Transverse colon (tissue), 4 donors: Measurements from ENCODE around the gene SHC2. TPM values are rescaled to one million over a fixed set of nuclear protein-coding genes. Genes with fewer than 3 reads are reported as not detected.

Source experiments
- DNase-seq: peaks from one replicate; pipeline ENCODE4 v3.0.0-alpha.2; 2019
- H3K27ac ChIP-seq, 4 donors: fragments of 200-600 bp; sonication (generic); 2 replicates each; pipeline ENCODE4 v1.5.1; 2016 to 2018; ENCODE audit warnings: inconsistent platforms in 4 of 4
- H3K27me3 ChIP-seq: fragments of 200-600 bp; sonication (generic); 2 replicates; pipeline ENCODE4 v1.5.1; 2017; ENCODE audit warnings: inconsistent platforms
- H3K36me3 ChIP-seq, 4 donors: fragments of 200-600 bp; sonication (generic); 2 replicates each; pipeline ENCODE4 v1.5.1; 2017 to 2019; ENCODE audit warnings: inconsistent platforms in 4 of 4
- H3K4me1 ChIP-seq, 4 donors: fragments of 200-600 bp; sonication (generic); 2 replicates each; pipeline ENCODE4 v1.5.1; 2017 to 2020; ENCODE audit warnings: inconsistent platforms in 4 of 4
- H3K4me3 ChIP-seq, 4 donors: fragments of 200-600 bp; sonication (generic); 1 replicate in 1 of 4; 2 replicates in 3 of 4; pipeline versions ENCODE4 v1.5.1 to v1.6.1; 2017 to 2019; ENCODE audit warnings: inconsistent platforms in 4 of 4
- H3K9me3 ChIP-seq, 2 donors: fragments of 200-600 bp; sonication (generic); 2 replicates each; pipeline ENCODE4 v1.5.1; 2017 to 2019; ENCODE audit warnings: inconsistent platforms in 2 of 2
- CTCF ChIP-seq, 5 experiments: fragments of 200-600 bp in 3 of 5; fragments of 450-650 bp in 2 of 5; sonication (generic) in 3 of 5; IDR thresholded peaks; 1 replicate in 2 of 5; 2 replicates in 3 of 5; pipeline ENCODE4 v1.5.1; 2016 to 2017; ENCODE audit warnings: antibody characterized with exemption in 5 of 5, inconsistent platforms in 3 of 5, mild to moderate bottlenecking in 2 of 5, moderate library complexity in 1 of 5
- EP300 ChIP-seq: sonication (generic); formaldehyde crosslinking; IDR thresholded peaks from one replicate; pipeline ENCODE4 v1.6.1; 2017; ENCODE audit warnings: antibody characterized with exemption, low read depth
- POLR2A ChIP-seq: fragments of 450-650 bp; IDR thresholded peaks from one replicate; pipeline ENCODE4 v1.6.1; 2016; ENCODE audit warnings: antibody characterized with exemption, mild to moderate bottlenecking, moderate library complexity
- POLR2AphosphoS5 ChIP-seq, 3 donors: sonication (generic); formaldehyde crosslinking; IDR thresholded peaks; one replicate each; pipeline ENCODE4 v1.6.1; 2016; ENCODE audit warnings: antibody characterized with exemption in 3 of 3
- WGBS, 2 donors: methylation state at CpG; one replicate each; pipeline ENCODE4 v1.1.5; 2018; ENCODE audit warnings: low coverage in 1 of 2; 5-methylcytosine and 5-hydroxymethylcytosine counted together
- in situ Hi-C, 4 donors: fragments of 200-750 bp; cut with MboI; loops; one replicate each; pipeline versions ENCODE4 v1.15.0 to v1.15.1; 2017; ENCODE audit warnings: low sequenced_read_pairs in 3 of 4, low pct_ligation_motif_present in 1 of 4, low pct_unique_long_range_greater_than_20kb in 1 of 4
- intact Hi-C: fragments of 100-400 bp; cut with DNase I; formaldehyde crosslinking; loops from one replicate; pipeline ENCODE4 v1.15.1; 2023; ENCODE audit warnings: low total_unique reads
- total RNA-seq, 4 donors: library from RNA; depleted of rRNA; stranded (reverse); fragments of >200 nt; gene quantifications; one replicate each; pipeline ENCODE4 v1.1.0, GENCODE V29; 2016

SHC2 gene
- total RNA-seq, 4 donors from 2014 or later: 6.3 to 30.3 (median 11.1) TPM

DNA sequence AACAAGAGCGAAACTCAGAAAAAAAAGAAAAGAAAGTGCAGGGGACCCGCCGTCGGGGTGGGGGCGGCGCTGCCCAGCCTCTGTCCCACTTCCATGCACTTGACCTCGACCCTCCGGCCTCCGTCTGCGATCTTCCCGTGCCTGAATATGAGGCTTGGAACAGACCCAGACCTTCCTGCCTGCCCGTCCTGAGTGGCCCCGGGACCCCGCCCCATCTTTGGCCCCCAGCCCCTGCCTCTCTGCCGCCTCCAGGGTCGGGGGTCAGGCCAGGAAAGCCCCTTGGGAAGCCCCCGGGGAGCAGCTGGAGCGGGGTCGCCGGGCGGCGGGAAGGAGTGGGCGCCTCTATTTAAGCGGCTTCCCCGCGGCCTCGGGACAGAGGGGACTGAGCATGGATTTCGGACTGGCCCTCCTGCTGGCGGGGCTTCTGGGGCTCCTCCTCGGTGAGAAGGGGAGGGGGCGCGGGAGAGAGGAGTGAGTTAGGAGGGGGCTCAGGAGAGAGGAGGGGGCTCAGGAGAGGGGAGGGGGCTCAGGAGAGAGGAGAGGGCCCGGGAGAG lies 35.4 kb upstream of the SHC2 start, which contains the start of gene MADCAM1:
Gene MADCAM1, plus strand, starts transcription at position 375 of the 554 bp plus-strand sequence. Its CDS starts 14 bp downstream, at position 389.
- no peak for DNase-seq
- Histone ChIP-seq H3K4me3 (peak within 1 kb of the TSS in 1 of 4 donors; percentile 29), H3K4me1 (peaks cover 0 to 21% (median 12%) of the 10 kb centered on the region in 4 donors), H3K9me3 (no peaks in the 10 kb centered on the region), H3K27me3 (peaks cover 46% of the 10 kb centered on the region), H3K27ac (no peak within 1 kb of the TSS), H3K36me3 (no peaks in the 10 kb centered on the region)
- 25 to 28% methylated on average over 10 to 31 of the region's 33 CpGs for WGBS, 2 donors
- in situ Hi-C loops (no loop called here), intact Hi-C loops (no loop called here)
- no peak for TF ChIP-seq POLR2A
- no peak for TF ChIP-seq CTCF (IDR thresholded peaks at IDR 0.05)
- TF ChIP-seq EP300: no peak
- no peak for TF ChIP-seq POLR2AphosphoS5 (IDR thresholded peaks at IDR 0.05)

DNA sequence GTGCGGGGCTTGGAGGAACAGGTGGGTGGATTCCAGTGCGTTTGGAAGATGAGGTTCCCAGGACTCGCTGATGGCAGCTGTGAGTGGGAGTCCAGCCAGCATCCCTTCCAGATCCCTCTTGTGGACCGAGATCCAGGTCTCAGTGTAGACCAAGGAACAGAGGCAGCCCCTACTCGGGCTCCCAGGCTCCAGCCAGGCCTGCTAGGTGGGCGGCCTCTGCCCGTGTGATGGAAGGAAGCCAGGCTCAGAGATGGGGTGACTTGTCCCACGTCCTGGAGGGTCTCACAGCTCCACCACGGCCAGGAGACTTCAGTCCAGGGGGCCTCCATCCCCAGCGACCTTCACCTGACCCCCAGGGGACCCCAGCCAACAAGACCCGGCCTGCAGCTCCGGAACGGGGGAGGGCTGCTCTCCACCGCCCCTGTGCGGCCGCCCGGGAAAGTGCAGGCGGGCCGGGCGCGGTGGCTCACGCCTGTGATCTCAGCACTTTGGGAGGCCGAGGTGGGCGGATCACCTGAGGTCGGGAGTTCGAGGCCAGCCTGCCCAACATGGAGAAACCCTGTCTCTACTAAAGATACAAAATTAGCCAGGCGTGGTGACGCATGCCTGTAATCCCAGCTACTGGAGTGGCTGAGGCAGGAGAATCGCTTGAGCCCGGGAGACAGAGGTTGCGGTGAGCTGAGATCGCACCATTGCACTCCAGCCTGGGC lies 34.7 kb upstream of the SHC2 start:
- TF ChIP-seq POLR2AphosphoS5 (IDR thresholded peaks at IDR 0.05) (no peak), POLR2A (no peak), EP300 (no peak), CTCF (IDR thresholded peaks at IDR 0.05) (peak; percentile 62 to 85 (median 73))
- intact Hi-C loops (no loop called here), in situ Hi-C loops (no loop called here)
- WGBS, 2 donors: 23 to 62% methylated on average over 6 to 31 of the region's 32 CpGs
- no peak overlapping the region for H3K4me3 ChIP-seq
- H3K27me3 ChIP-seq: peaks cover 46% of the 10 kb centered on the region
- no peak overlapping the region for H3K27ac ChIP-seq
- no peaks in the 10 kb centered on the region for H3K9me3 ChIP-seq
- peaks cover 0 to 23% (median 12%) of the 10 kb centered on the region in 4 donors for H3K4me1 ChIP-seq
- DNase-seq: no peak
- no peaks in the 10 kb centered on the region for H3K36me3 ChIP-seq

GRCh38 chr19:495081-495401 lies 34.2 kb upstream of the SHC2 start:
- H3K9me3 ChIP-seq: no peaks in the 10 kb centered on the region
- in situ Hi-C loops (no loop called here), intact Hi-C loops (no loop called here)
- H3K4me3 ChIP-seq: no peak overlapping the region
- H3K36me3 ChIP-seq: no peaks in the 10 kb centered on the region
- peaks cover 44% of the 10 kb centered on the region for H3K27me3 ChIP-seq
- WGBS, 2 donors: 72% methylated on average over 8 of the region's 10 CpGs; no CpG with 5 or more reads in 1 of the 2 donors
- no peak for DNase-seq
- H3K4me1 ChIP-seq: peaks cover 0 to 24% (median 12%) of the 10 kb centered on the region in 4 donors
- no peak overlapping the region for H3K27ac ChIP-seq
- TF ChIP-seq CTCF (IDR thresholded peaks at IDR 0.05): no peak

DNA sequence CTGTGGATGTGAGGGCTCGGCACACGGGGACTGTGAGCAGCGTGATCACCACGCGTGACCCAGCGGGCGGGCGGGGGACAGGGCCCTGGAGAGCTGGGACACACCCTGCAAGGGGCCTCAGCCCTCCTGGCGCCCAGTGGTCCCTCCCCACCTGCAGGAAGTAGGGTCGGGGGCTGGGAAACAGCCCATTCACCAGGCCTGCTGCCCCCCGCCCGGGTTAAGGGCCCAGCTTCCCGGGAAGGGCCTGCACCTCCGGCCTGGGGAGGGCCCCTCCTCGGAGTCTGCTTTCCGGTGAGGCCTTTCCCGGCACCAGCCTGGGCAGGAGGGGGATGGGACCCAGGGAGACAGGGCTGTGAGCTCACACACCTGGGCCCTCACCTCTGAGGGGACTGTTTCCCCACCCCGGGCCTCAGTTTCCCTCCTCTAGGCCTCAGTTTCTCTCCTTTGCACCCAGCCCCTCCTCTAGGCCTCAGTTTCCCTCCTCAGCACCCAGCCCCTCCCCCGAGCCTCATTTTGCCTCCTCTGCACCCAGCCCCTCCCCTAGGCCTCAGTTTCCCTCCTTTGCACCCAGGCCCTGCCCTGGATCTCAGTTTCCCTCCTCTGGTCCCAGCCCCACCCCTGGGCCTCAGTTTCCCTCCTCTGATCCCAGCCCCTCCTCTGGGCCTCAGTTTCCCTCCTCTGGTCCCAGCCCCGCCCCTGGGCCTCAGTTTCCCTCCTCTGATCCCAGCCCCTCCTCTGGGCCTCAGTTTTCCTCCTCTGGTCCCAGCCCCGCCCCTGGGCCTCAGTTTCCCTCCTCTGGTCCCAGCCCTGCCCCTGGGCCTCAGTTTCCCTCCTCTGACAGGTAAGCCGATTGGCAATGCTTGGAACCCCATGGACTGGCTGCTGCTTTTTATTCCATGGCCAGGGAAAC lies 33.6 kb upstream of the SHC2 start:
- 20 to 35% methylated on average over 1 to 22 of the region's 22 CpGs for WGBS, 2 donors
- intact Hi-C loops: no loop called here
- TF ChIP-seq CTCF (IDR thresholded peaks at IDR 0.05): no peak
- TF ChIP-seq EP300: no peak
- TF ChIP-seq POLR2AphosphoS5 (IDR thresholded peaks at IDR 0.05): no peak

More for the DNA sequence above, 33.6 kb upstream of the SHC2 start:
- Histone ChIP-seq H3K4me3 (no peak overlapping the region), H3K27ac (no peak overlapping the region), H3K36me3 (no peaks in the 10 kb centered on the region), H3K27me3 (peaks cover 38% of the 10 kb centered on the region), H3K4me1 (peaks cover 4 to 30% (median 18%) of the 10 kb centered on the region in 4 donors), H3K9me3 (no peaks in the 10 kb centered on the region)
- no peak for DNase-seq
- in situ Hi-C loops: no loop called here
